Right atrium auricular region (tissue), 2 donors: ENCODE measurements around the gene CDC42EP3. TPM values are rescaled to one million over a fixed set of nuclear protein-coding genes. Genes with fewer than 3 reads are reported as not detected.
A peak's percentile ranks its signal among the peaks of the same experiment; 100 is the strongest.

Experiments
- DNase-seq: peaks from one replicate; pipeline ENCODE4 v3.0.0-alpha.2; 2019; ENCODE audit warnings: low spot score
- H3K27ac ChIP-seq, 2 donors: fragments of 200-600 bp; sonication (generic); 1 replicate in 1 of 2; 2 replicates in 1 of 2; pipeline ENCODE4 v1.5.1; 2016 to 2019
- H3K27me3 ChIP-seq, 2 donors: fragments of 200-600 bp; sonication (generic); one replicate each; pipeline versions ENCODE4 v1.5.1 to v1.6.0; 2017 to 2019
- H3K36me3 ChIP-seq: fragments of 200-600 bp; sonication (generic); one replicate; pipeline ENCODE4 v1.5.1; 2016
- H3K4me1 ChIP-seq, 2 donors: fragments of 200-600 bp; sonication (generic); one replicate each; pipeline versions ENCODE4 v1.5.1 to v1.6.0; 2017 to 2019
- H3K4me3 ChIP-seq, 2 donors: fragments of 200-600 bp; sonication (generic); 1 replicate in 1 of 2; 2 replicates in 1 of 2; pipeline ENCODE4 v1.5.1; 2017 to 2019; ENCODE audit warnings: mild to moderate bottlenecking in 1 of 2, moderate library complexity in 1 of 2
- H3K9me3 ChIP-seq, 2 donors: fragments of 200-600 bp; sonication (generic); one replicate each; pipeline ENCODE4 v1.5.1; 2019
- CTCF ChIP-seq, 2 donors: fragments of 200-600 bp; sonication (generic); IDR thresholded peaks; one replicate each; pipeline ENCODE4 v1.5.1; 2019; ENCODE audit warnings: antibody characterized with exemption in 2 of 2
- total RNA-seq, 2 donors: library from RNA; depleted of rRNA; stranded (reverse); fragments of >200 nt; gene quantifications; one replicate each; pipeline ENCODE4 v1.1.0, GENCODE V29; 2016

Gene CDC42EP3
- total RNA-seq, 2 donors from 2014 or later, result 38.5 to 105 TPM

GRCh38 chr2:37645362-37645761 is 26.1 kb downstream of the CDC42EP3 start:
- DNase-seq, result no peak
- TF ChIP-seq CTCF (IDR thresholded peaks at IDR 0.05), result no peak
- peaks cover 0 to 74% of the 10 kb centered on the region in 2 donors for H3K4me1 ChIP-seq
- no peak overlapping the region for H3K4me3 ChIP-seq
- peaks cover 64% of the 10 kb centered on the region for H3K36me3 ChIP-seq
- H3K27me3 ChIP-seq, result no peaks in the 10 kb centered on the region
- H3K27ac ChIP-seq, result peak overlapping the region in 1 of 2 donors; percentile 83
- H3K9me3 ChIP-seq, result no peaks in the 10 kb centered on the region

GRCh38 chr2:37644191-37644590 is 27.3 kb downstream of the CDC42EP3 start:
- Histone ChIP-seq H3K27me3 (no peaks in the 10 kb centered on the region), H3K9me3 (no peaks in the 10 kb centered on the region), H3K27ac (no peak overlapping the region), H3K4me1 (peaks cover 0 to 62% of the 10 kb centered on the region in 2 donors), H3K36me3 (peaks cover 64% of the 10 kb centered on the region), H3K4me3 (no peak overlapping the region)
- no peak for TF ChIP-seq CTCF (IDR thresholded peaks at IDR 0.05)
- no peak for DNase-seq

GRCh38 chr2:37643730-37644078 is 27.7 kb downstream of the CDC42EP3 start:
- Histone ChIP-seq H3K27me3 (no peaks in the 10 kb centered on the region), H3K9me3 (no peaks in the 10 kb centered on the region), H3K36me3 (peaks cover 64% of the 10 kb centered on the region), H3K4me1 (peaks cover 0 to 57% of the 10 kb centered on the region in 2 donors), H3K4me3 (no peak overlapping the region), H3K27ac (no peak overlapping the region)
- no peak for DNase-seq
- TF ChIP-seq CTCF (IDR thresholded peaks at IDR 0.05), result no peak

GRCh38 chr2:37642907-37643729 is 28.3 kb downstream of the CDC42EP3 start:
- peaks cover 0 to 51% of the 10 kb centered on the region in 2 donors for H3K4me1 ChIP-seq
- no peak for TF ChIP-seq CTCF (IDR thresholded peaks at IDR 0.05)
- H3K4me3 ChIP-seq, result no peak overlapping the region
- peaks cover 64% of the 10 kb centered on the region for H3K36me3 ChIP-seq
- no peaks in the 10 kb centered on the region for H3K9me3 ChIP-seq
- H3K27me3 ChIP-seq, result no peaks in the 10 kb centered on the region
- DNase-seq, result no peak
- no peak overlapping the region for H3K27ac ChIP-seq

- DNase-seq, result no peak
- Histone ChIP-seq H3K27me3 (no peaks in the 10 kb centered on the region), H3K4me3 (no peak overlapping the region), H3K36me3 (peaks cover 49% of the 10 kb centered on the region), H3K4me1 (peaks cover 0 to 38% of the 10 kb centered on the region in 2 donors), H3K9me3 (no peaks in the 10 kb centered on the region), H3K27ac (peak overlapping the region in 1 of 2 donors; percentile 4)
- no peak for TF ChIP-seq CTCF (IDR thresholded peaks at IDR 0.05)
Observed at GRCh38 chr2:37641582-37642171, 29.8 kb downstream of the CDC42EP3 start.
